Hepatocyte (in vitro differentiated cells): Measurements from ENCODE around the gene ST8SIA3. TPM values are rescaled to one million over a fixed set of nuclear protein-coding genes. Genes with fewer than 3 reads are reported as not detected.

ENCODE experiments used
- DNase-seq: peaks from one replicate; pipeline ENCODE4 v3.0.0-alpha.2; 2016; ENCODE audit warnings: low spot score
- H2AFZ ChIP-seq: fragments of 200-600 bp; sonication (generic); 2 replicates; pipeline ENCODE4 v1.6.0; 2016; ENCODE audit warnings: antibody characterized with exemption, mild to moderate bottlenecking
- H3K27ac ChIP-seq: fragments of 200-600 bp; sonication (generic); 2 replicates; pipeline ENCODE4 v1.5.1; 2016; ENCODE audit warnings: mild to moderate bottlenecking
- H3K27me3 ChIP-seq: fragments of 200-600 bp; sonication (generic); 2 replicates; pipeline ENCODE4 v1.6.1; 2016
- H3K36me3 ChIP-seq: fragments of 200-600 bp; sonication (generic); replicated peaks from 2 replicates; pipeline ENCODE4 v1.5.1; 2016; ENCODE audit warnings: low read depth; ENCODE audit not compliant: insufficient read depth
- H3K4me1 ChIP-seq: fragments of 200-600 bp; sonication (generic); 2 replicates; pipeline ENCODE4 v1.5.1; 2016; ENCODE audit warnings: mild to moderate bottlenecking, moderate library complexity; ENCODE audit not compliant: insufficient read depth
- H3K4me2 ChIP-seq: fragments of 200-600 bp; sonication (generic); 2 replicates; pipeline ENCODE4 v1.6.0; 2016
- H3K4me3 ChIP-seq: fragments of 200-600 bp; sonication (generic); 2 replicates; pipeline ENCODE4 v1.5.1; 2016; ENCODE audit warnings: mild to moderate bottlenecking
- H3K79me2 ChIP-seq: fragments of 200-600 bp; sonication (generic); 2 replicates; pipeline ENCODE4 v1.6.0; 2017; ENCODE audit warnings: mild to moderate bottlenecking
- H3K9me2 ChIP-seq: fragments of 200-600 bp; sonication (generic); replicated peaks from 2 replicates; pipeline ENCODE4 v1.6.0; 2017; ENCODE audit warnings: mild to moderate bottlenecking; ENCODE audit not compliant: insufficient read depth
- H3K9me3 ChIP-seq: fragments of 200-600 bp; sonication (generic); 2 replicates; pipeline ENCODE4 v1.5.1; 2016; ENCODE audit warnings: low read depth, mild to moderate bottlenecking
- H4K20me1 ChIP-seq: fragments of 200-600 bp; sonication (generic); 2 replicates; pipeline ENCODE4 v1.6.0; 2016; ENCODE audit warnings: mild to moderate bottlenecking; ENCODE audit not compliant: insufficient read depth, poor library complexity, severe bottlenecking
- CTCF ChIP-seq: fragments of 200-600 bp; sonication (generic); IDR thresholded peaks from 2 replicates; pipeline ENCODE4 v1.5.1; 2016; ENCODE audit warnings: antibody characterized with exemption, mild to moderate bottlenecking; ENCODE audit not compliant: poor library complexity
- EZH2 ChIP-seq: fragments of 200-600 bp; sonication (generic); IDR thresholded peaks from 2 replicates; pipeline ENCODE4 v1.6.1; 2016; ENCODE audit warnings: antibody characterized with exemption, mild to moderate bottlenecking, borderline replicate concordance
- EZH2phosphoT487 ChIP-seq: fragments of 200-600 bp; sonication (generic); IDR thresholded peaks from one replicate; pipeline ENCODE4 v1.6.1; 2018; ENCODE audit warnings: antibody characterized with exemption, mild to moderate bottlenecking, low read depth, moderate library complexity; ENCODE audit not compliant: unreplicated experiment, severe bottlenecking
- WGBS: methylation state at CpG from one replicate; pipeline ENCODE4 v1.1.6; 2016; ENCODE audit warnings: low lambda C conversion rate; ENCODE audit errors: missing lambda C conversion rate; 5-methylcytosine and 5-hydroxymethylcytosine counted together
- polyA plus RNA-seq: library from polyadenylated mRNA; unstranded; fragments of >200 nt; fragmentation: Nextera tagmentation; extraction: Ambion mirVana; gene quantifications from 2 replicates; pipeline ENCODE4 v1.2.1, GENCODE V29; 2016
- total RNA-seq: library from RNA; depleted of rRNA; stranded (reverse); fragments of >200 nt; gene quantifications from 2 replicates; pipeline ENCODE4 v1.2.3, GENCODE V29; 2014

Gene ST8SIA3
- total RNA-seq (0.03 and 0.04 TPM in 2 replicates), polyA plus RNA-seq (not detected in 2 replicates)

- WGBS: 0% methylated on average over 12 of the region's 38 CpGs
- no peaks in the 10 kb centered on the region for H3K79me2 ChIP-seq
- no peak for DNase-seq
- no peak within 1 kb of the TSS for H2AFZ ChIP-seq
- peak within 1 kb of the TSS; percentile 83 for H3K4me2 ChIP-seq
- H4K20me1 ChIP-seq: no peaks in the 10 kb centered on the region
- H3K36me3 ChIP-seq: no peaks in the 10 kb centered on the region
- H3K4me3 ChIP-seq: no peak within 1 kb of the TSS
- peaks cover 81% of the 10 kb centered on the region for H3K27me3 ChIP-seq
- H3K4me1 ChIP-seq: no peaks in the 10 kb centered on the region
- H3K27ac ChIP-seq: no peak within 1 kb of the TSS
- no peaks in the 10 kb centered on the region for H3K9me3 ChIP-seq
- TF ChIP-seq CTCF (no peak), EZH2phosphoT487 (no peak), EZH2 (no peak)
- H3K9me2 ChIP-seq: no peaks in the 10 kb centered on the region
These were observed at the start of gene ST8SIA3 for GRCh38 chr18:57352271-57352701. Gene ST8SIA3, plus strand, starts transcription at chr18:57352557. Its CDS starts 290 bp downstream, at chr18:57352847.

GRCh38 chr18:57311472-57311871 lies 40.9 kb upstream of the ST8SIA3 start:
- WGBS: 92% methylated on average over 4 of the region's 4 CpGs
- no peaks in the 10 kb centered on the region for H3K4me1 ChIP-seq
- no peaks in the 10 kb centered on the region for H3K9me2 ChIP-seq
- no peak overlapping the region for H3K4me3 ChIP-seq
- no peak overlapping the region for H3K4me2 ChIP-seq
- H3K27me3 ChIP-seq: no peaks in the 10 kb centered on the region
- no peak overlapping the region for H2AFZ ChIP-seq
- no peaks in the 10 kb centered on the region for H4K20me1 ChIP-seq
- H3K27ac ChIP-seq: no peak overlapping the region
- no peak for DNase-seq
- no peaks in the 10 kb centered on the region for H3K36me3 ChIP-seq
- no peaks in the 10 kb centered on the region for H3K9me3 ChIP-seq
- no peaks in the 10 kb centered on the region for H3K79me2 ChIP-seq
- no peak for TF ChIP-seq EZH2

- TF ChIP-seq CTCF (no peak), EZH2 (no peak), EZH2phosphoT487 (no peak)
- H4K20me1 ChIP-seq: no peaks in the 10 kb centered on the region
- no peak overlapping the region for H3K27ac ChIP-seq
- no peaks in the 10 kb centered on the region for H3K9me2 ChIP-seq
- no peaks in the 10 kb centered on the region for H3K4me1 ChIP-seq
- no peak overlapping the region for H3K4me3 ChIP-seq
- no peaks in the 10 kb centered on the region for H3K36me3 ChIP-seq
- WGBS: 90% methylated on average over 3 of the region's 3 CpGs
- DNase-seq: no peak
- H3K27me3 ChIP-seq: no peaks in the 10 kb centered on the region
- H3K9me3 ChIP-seq: no peaks in the 10 kb centered on the region
- no peak overlapping the region for H2AFZ ChIP-seq
- H3K4me2 ChIP-seq: no peak overlapping the region
- H3K79me2 ChIP-seq: no peaks in the 10 kb centered on the region
These were observed 39.8 kb upstream of the ST8SIA3 start for GRCh38 chr18:57312346-57313144.

- Histone ChIP-seq H3K4me3 (no peak overlapping the region), H3K36me3 (no peaks in the 10 kb centered on the region), H3K9me2 (no peaks in the 10 kb centered on the region), H3K27me3 (no peaks in the 10 kb centered on the region), H3K9me3 (no peaks in the 10 kb centered on the region), H2AFZ (no peak overlapping the region), H3K4me2 (no peak overlapping the region), H3K4me1 (no peaks in the 10 kb centered on the region), H4K20me1 (no peaks in the 10 kb centered on the region), H3K79me2 (no peaks in the 10 kb centered on the region), H3K27ac (no peak overlapping the region)
- no peak for DNase-seq
- whole genome bisulfite sequencing: 83% methylated on average over 2 of the region's 2 CpGs
- TF ChIP-seq EZH2phosphoT487 (no peak), CTCF (no peak), EZH2 (no peak)
These were observed 31.8 kb upstream of the ST8SIA3 start for GRCh38 chr18:57320603-57321002.
